ENCODE data around the gene FOXP3. TPM values are rescaled to one million over a fixed set of nuclear protein-coding genes. Genes with fewer than 3 reads are reported as not detected.

The FOXP3 gene
- polyA plus RNA-seq, 1 of the 3 experiments (the other 2 are of a cell fraction) = 0.12 TPM

- TF ChIP-seq ELF1 (IDR thresholded peaks at IDR 0.05) (no peak), EZH2phosphoT487 (IDR thresholded peaks at IDR 0.05; ENCODE audit: borderline replicate concordance, low read depth) (no peak), CHD2 (IDR thresholded peaks at IDR 0.05; ENCODE audit: low read length, partially characterized antibody) (no peak), POLR2AphosphoS5 (IDR thresholded peaks at IDR 0.05; ENCODE audit: low read depth, low read length) (peak; percentile 69), FOXJ3 (CRISPR knock-in tag; IDR thresholded peaks at IDR 0.05) (no peak), RAD21 (IDR thresholded peaks at IDR 0.05; ENCODE audit: low read length) (no peak), NFIC (IDR thresholded peaks at IDR 0.05; ENCODE audit: borderline replicate concordance) (peak; percentile 61), MEF2A (IDR thresholded peaks at IDR 0.05; ENCODE audit: borderline replicate concordance, low read depth) (no peak), GABPA (IDR thresholded peaks at IDR 0.05; ENCODE audit: low read depth) (no peak), FOSL2 (IDR thresholded peaks at IDR 0.05; ENCODE audit: borderline replicate concordance, low read depth) (no peak), PBX3 (IDR thresholded peaks at IDR 0.05) (peak; percentile 86), EP300 (IDR thresholded peaks at IDR 0.05; ENCODE audit: borderline replicate concordance in 1 of 2, low read depth in 1 of 2, low read length in 1 of 2) (no peak), SMC3 (IDR thresholded peaks at IDR 0.05; ENCODE audit: low read depth, low read length) (no peak)
- TF ChIP-seq, protein P1, sequence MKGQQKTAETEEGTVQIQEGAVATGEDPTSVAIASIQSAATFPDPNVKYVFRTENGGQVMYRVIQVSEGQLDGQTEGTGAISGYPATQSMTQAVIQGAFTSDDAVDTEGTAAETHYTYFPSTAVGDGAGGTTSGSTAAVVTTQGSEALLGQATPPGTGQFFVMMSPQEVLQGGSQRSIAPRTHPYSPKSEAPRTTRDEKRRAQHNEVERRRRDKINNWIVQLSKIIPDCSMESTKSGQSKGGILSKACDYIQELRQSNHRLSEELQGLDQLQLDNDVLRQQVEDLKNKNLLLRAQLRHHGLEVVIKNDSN (IDR thresholded peaks at IDR 0.05; ENCODE audit: borderline replicate concordance, low read depth) = no peak
- TF ChIP-seq, protein P2, sequence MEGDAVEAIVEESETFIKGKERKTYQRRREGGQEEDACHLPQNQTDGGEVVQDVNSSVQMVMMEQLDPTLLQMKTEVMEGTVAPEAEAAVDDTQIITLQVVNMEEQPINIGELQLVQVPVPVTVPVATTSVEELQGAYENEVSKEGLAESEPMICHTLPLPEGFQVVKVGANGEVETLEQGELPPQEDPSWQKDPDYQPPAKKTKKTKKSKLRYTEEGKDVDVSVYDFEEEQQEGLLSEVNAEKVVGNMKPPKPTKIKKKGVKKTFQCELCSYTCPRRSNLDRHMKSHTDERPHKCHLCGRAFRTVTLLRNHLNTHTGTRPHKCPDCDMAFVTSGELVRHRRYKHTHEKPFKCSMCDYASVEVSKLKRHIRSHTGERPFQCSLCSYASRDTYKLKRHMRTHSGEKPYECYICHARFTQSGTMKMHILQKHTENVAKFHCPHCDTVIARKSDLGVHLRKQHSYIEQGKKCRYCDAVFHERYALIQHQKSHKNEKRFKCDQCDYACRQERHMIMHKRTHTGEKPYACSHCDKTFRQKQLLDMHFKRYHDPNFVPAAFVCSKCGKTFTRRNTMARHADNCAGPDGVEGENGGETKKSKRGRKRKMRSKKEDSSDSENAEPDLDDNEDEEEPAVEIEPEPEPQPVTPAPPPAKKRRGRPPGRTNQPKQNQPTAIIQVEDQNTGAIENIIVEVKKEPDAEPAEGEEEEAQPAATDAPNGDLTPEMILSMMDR (IDR thresholded peaks at IDR 0.05) = no peak
- TF ChIP-seq, protein P3, sequence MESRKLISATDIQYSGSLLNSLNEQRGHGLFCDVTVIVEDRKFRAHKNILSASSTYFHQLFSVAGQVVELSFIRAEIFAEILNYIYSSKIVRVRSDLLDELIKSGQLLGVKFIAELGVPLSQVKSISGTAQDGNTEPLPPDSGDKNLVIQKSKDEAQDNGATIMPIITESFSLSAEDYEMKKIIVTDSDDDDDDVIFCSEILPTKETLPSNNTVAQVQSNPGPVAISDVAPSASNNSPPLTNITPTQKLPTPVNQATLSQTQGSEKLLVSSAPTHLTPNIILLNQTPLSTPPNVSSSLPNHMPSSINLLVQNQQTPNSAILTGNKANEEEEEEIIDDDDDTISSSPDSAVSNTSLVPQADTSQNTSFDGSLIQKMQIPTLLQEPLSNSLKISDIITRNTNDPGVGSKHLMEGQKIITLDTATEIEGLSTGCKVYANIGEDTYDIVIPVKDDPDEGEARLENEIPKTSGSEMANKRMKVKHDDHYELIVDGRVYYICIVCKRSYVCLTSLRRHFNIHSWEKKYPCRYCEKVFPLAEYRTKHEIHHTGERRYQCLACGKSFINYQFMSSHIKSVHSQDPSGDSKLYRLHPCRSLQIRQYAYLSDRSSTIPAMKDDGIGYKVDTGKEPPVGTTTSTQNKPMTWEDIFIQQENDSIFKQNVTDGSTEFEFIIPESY (IDR thresholded peaks at IDR 0.05; ENCODE audit: borderline replicate concordance, low read depth) = no peak
Measured at GRCh38 chrX:49269010-49269766, 4.7 kb upstream of the FOXP3 start (continued).

Measured in SK-N-SH (cell line).